CD8-positive, alpha-beta memory T cell (primary cell): ENCODE measurements around the gene GNLY. TPM values are rescaled to one million over a fixed set of nuclear protein-coding genes. Genes with fewer than 3 reads are reported as not detected.
A peak's percentile ranks its signal among the peaks of the same experiment; 100 is the strongest.

Source experiments
- CTCF ChIA-PET: fragments of 350-600 bp; sonication (Branson Sonifier 250); formaldehyde crosslinking; loops from one replicate; lab custom pipeline; 2021; ENCODE audit warnings: antibody characterized with exemption; lab: Charles Lee
- POLR2A ChIA-PET: fragments of 350-600 bp; sonication (Branson Sonifier 250); formaldehyde crosslinking; loops from one replicate; lab custom pipeline; 2021; ENCODE audit warnings: antibody characterized with exemption; lab: Charles Lee
- DNase-seq, 5 donors: peaks; one replicate each; pipeline versions ENCODE4 v3.0.0 to v3.0.0-alpha.2; 2020 to 2022; ENCODE audit warnings: mixed read lengths in 1 of 5
- H3K27ac ChIP-seq: one replicate; pipeline ENCODE4 v1.7.0; 2013; ENCODE audit warnings: low read depth, mild to moderate bottlenecking, low read length, moderate library complexity
- H3K27me3 ChIP-seq: 2 replicates; pipeline ENCODE4 v1.7.0; 2013; ENCODE audit warnings: low read length, mild to moderate bottlenecking; ENCODE audit not compliant: insufficient read depth, poor library complexity, severe bottlenecking
- H3K36me3 ChIP-seq: 2 replicates; pipeline ENCODE4 v1.7.0; 2013; ENCODE audit warnings: mild to moderate bottlenecking, low read length, moderate library complexity; ENCODE audit not compliant: insufficient read depth
- H3K4me1 ChIP-seq: 2 replicates; pipeline ENCODE4 v1.7.0; 2013; ENCODE audit warnings: mild to moderate bottlenecking, low read length, moderate library complexity; ENCODE audit not compliant: insufficient read depth
- H3K4me3 ChIP-seq: 2 replicates; pipeline ENCODE4 v1.7.0; 2013; ENCODE audit warnings: mild to moderate bottlenecking, low read length
- H3K9me3 ChIP-seq: 2 replicates; pipeline ENCODE4 v1.7.0; 2013; ENCODE audit warnings: mild to moderate bottlenecking, low read length
- H3K27ac Mint-ChIP-seq, 8 donors: one replicate each; pipeline ENCODE4 v1.8.0; 2020 to 2021; ENCODE audit warnings: mixed read lengths in 8 of 8, mild to moderate bottlenecking in 6 of 8, inconsistent platforms in 3 of 8, moderate library complexity in 3 of 8
- H3K27me3 Mint-ChIP-seq, 2 donors: one replicate each; pipeline ENCODE4 v1.8.0; 2020 to 2021; ENCODE audit warnings: mixed read lengths in 2 of 2, mild to moderate bottlenecking in 1 of 2, moderate library complexity in 1 of 2
- H3K36me3 Mint-ChIP-seq, 3 donors: one replicate each; pipeline ENCODE4 v1.8.0; 2020 to 2021; ENCODE audit warnings: mixed read lengths in 3 of 3, inconsistent platforms in 1 of 3, mild to moderate bottlenecking in 1 of 3
- H3K4me1 Mint-ChIP-seq, 3 donors: one replicate each; pipeline ENCODE4 v1.8.0; 2020 to 2021; ENCODE audit warnings: mixed read lengths in 3 of 3, inconsistent platforms in 1 of 3, mild to moderate bottlenecking in 1 of 3
- H3K4me3 Mint-ChIP-seq, 7 donors: one replicate each; pipeline ENCODE4 v1.8.0; 2020 to 2021; ENCODE audit warnings: mixed read lengths in 7 of 7, mild to moderate bottlenecking in 6 of 7, moderate library complexity in 4 of 7, inconsistent platforms in 2 of 7
- H3K9me3 Mint-ChIP-seq, 5 donors: one replicate each; pipeline ENCODE4 v1.8.0; 2020 to 2022; ENCODE audit warnings: mixed read lengths in 5 of 5, mild to moderate bottlenecking in 3 of 5, moderate library complexity in 2 of 5, inconsistent platforms in 1 of 5
- polyA plus RNA-seq: library from polyadenylated mRNA; unstranded; fragments of 300-500 nt; fragmentation: Illumina TruSeq; gene quantifications from one replicate; pipeline ENCODE4 v1.2.3, GENCODE V29; 2021
- total RNA-seq, 2 experiments: library from RNA; stranded (reverse); gene quantifications; one replicate each; pipeline ENCODE4 v1.2.3, GENCODE V29; 2021

GNLY gene
- total and polyA plus RNA-seq, 3 experiments from 2014 or later, result 7.7 to 953 (median 9.0) TPM

GRCh38 chr2:85746321-85747004, 52.3 kb downstream of the GNLY start:
- Mint-ChIP-seq H3K27ac (peak overlapping the region in 1 of 8 donors; percentile 27), H3K4me3 (no peak overlapping the region), H3K9me3 (peaks cover 0 to 2% (median 0%) of the 10 kb centered on the region in 5 donors), H3K36me3 (no peaks in the 10 kb centered on the region), H3K27me3 (peaks cover 35 to 76% of the 10 kb centered on the region in 2 donors), H3K4me1 (no peaks in the 10 kb centered on the region)
- Histone ChIP-seq H3K4me1 (no peaks in the 10 kb centered on the region), H3K36me3 (no peaks in the 10 kb centered on the region), H3K4me3 (no peak overlapping the region), H3K27ac (no peak overlapping the region), H3K9me3 (no peaks in the 10 kb centered on the region), H3K27me3 (peaks cover 34% of the 10 kb centered on the region)
- no peak for DNase-seq
- ChIA-PET POLR2A (no interaction called here), CTCF (interaction anchor here (0.7 to 0.9 kb wide), 2 partner anchors 16 to 67 kb away, joined by 3 read pairs; no protein-coding TSS in a partner anchor)

DNA sequence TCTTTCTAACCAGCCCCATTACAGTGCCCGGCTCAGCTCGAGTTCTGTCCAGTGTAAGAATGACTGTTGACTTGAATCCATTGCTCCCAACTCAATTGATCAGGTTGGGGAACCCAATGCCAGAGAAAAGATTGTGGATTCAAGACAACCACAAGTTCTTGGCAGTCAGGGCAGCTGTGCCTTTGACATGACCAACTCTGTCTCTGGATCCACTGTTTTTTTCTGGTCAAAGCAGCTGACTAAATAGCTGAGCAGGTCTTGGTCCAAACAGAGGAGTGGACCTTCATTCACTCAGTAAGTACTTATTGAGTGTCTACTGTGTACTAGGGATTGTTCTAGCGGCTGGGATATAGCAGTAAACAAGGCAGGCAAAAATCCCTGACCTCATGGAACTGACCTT, 53.3 kb downstream of the GNLY start:
- Histone ChIP-seq H3K4me1 (no peaks in the 10 kb centered on the region), H3K27ac (no peak overlapping the region), H3K36me3 (no peaks in the 10 kb centered on the region), H3K4me3 (no peak overlapping the region), H3K27me3 (peaks cover 37% of the 10 kb centered on the region), H3K9me3 (no peaks in the 10 kb centered on the region)
- Mint-ChIP-seq H3K27me3 (peaks cover 37 to 76% of the 10 kb centered on the region in 2 donors), H3K4me1 (peaks cover 0 to 3% (median 0%) of the 10 kb centered on the region in 3 donors), H3K9me3 (peaks cover 0 to 2% (median 0%) of the 10 kb centered on the region in 5 donors), H3K4me3 (no peak overlapping the region), H3K36me3 (no peaks in the 10 kb centered on the region), H3K27ac (no peak overlapping the region)
- POLR2A ChIA-PET, result no interaction called here
- CTCF ChIA-PET, result interaction anchor here (0.9 kb wide), 1 partner anchor 66 kb away, joined by 3 read pairs; no protein-coding TSS in a partner anchor
- no peak for DNase-seq

DNA sequence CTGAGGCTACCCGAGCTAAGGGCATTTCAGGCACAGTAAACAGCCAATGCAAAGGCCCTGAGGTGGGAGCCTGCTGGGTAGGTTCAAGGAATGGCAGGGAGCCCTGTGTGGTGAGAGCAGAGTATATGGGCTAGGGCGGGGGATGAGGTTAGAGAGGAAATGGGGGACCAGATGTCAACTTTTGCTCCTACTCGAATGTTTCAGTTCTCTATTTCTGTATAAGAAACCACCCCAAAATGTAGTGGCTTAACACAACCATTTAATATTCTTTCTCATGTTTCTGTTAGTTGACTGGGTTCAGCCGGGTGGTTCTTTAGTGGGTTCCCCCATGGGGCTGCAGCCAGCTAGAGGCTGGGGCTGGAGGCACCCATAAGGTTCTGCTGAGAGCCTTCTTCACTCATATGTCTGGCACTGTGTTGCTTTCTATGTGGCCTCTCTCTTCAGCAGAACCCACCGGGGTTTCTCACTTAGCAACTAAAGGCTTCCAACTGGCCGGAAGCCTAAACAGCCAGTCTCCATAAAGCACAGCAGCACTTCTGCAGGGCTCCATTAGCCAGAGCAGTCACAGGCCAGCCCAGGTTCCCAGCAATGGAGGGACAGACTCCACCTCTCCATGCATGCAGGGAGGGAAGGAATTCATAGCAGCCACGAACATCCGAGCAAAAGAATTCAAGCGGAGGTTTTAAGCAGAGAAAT, 54.0 kb downstream of the GNLY start:
- CTCF ChIA-PET, result no interaction called here
- Histone ChIP-seq H3K9me3 (no peaks in the 10 kb centered on the region), H3K27ac (no peak overlapping the region), H3K27me3 (peaks cover 41% of the 10 kb centered on the region), H3K36me3 (no peaks in the 10 kb centered on the region), H3K4me3 (no peak overlapping the region), H3K4me1 (no peaks in the 10 kb centered on the region)
- POLR2A ChIA-PET, result no interaction called here
- peaks cover 0 to 6% (median 3%) of the 10 kb centered on the region in 3 donors for H3K4me1 Mint-ChIP-seq
- DNase-seq, result no peak
- no peak overlapping the region for H3K27ac Mint-ChIP-seq
- H3K9me3 Mint-ChIP-seq, result peaks cover 0 to 2% (median 0%) of the 10 kb centered on the region in 5 donors
- H3K27me3 Mint-ChIP-seq, result peaks cover 37 to 75% of the 10 kb centered on the region in 2 donors
- H3K36me3 Mint-ChIP-seq, result no peaks in the 10 kb centered on the region
- H3K4me3 Mint-ChIP-seq, result no peak overlapping the region

Other genes with a start within 250 kb of the GNLY start
- gene MAT2A, start 155.2 kb upstream of the GNLY start, total RNA-seq, result 100 to 1,000 TPM; 371 to 376 TPM
- gene MAT2A, start 155.2 kb upstream of the GNLY start, polyA plus RNA-seq, result 121 TPM
- 10 to 100 TPM; 22.3 to 23.3 TPM for gene GGCX, start 132.9 kb upstream of the GNLY start, total RNA-seq
- gene GGCX, start 132.9 kb upstream of the GNLY start, polyA plus RNA-seq, result 15.7 TPM
- 10 to 100 TPM; 94.4 to 95.4 TPM for gene VAMP8, start 116.8 kb upstream of the GNLY start, total RNA-seq
- 355 TPM for gene VAMP8, start 116.8 kb upstream of the GNLY start, polyA plus RNA-seq
- gene VAMP5, start 109.9 kb upstream of the GNLY start, total RNA-seq, result 10 to 100 TPM; 26.4 to 28.0 TPM
- 151 TPM for gene VAMP5, start 109.9 kb upstream of the GNLY start, polyA plus RNA-seq
- gene RNF181, start 98.6 kb upstream of the GNLY start, total RNA-seq, result 10 to 100 TPM; 88.2 to 95.1 TPM
- 181 TPM for gene RNF181, start 98.6 kb upstream of the GNLY start, polyA plus RNA-seq
- gene TMEM150A, start 91.7 kb upstream of the GNLY start, total RNA-seq, result 1 to 10 TPM; 6.3 to 7.6 TPM
- gene TMEM150A, start 91.7 kb upstream of the GNLY start, polyA plus RNA-seq, result 13.2 TPM
- gene C2orf68, start 82.3 kb upstream of the GNLY start, total RNA-seq, result 10 to 100 TPM; 26.7 to 27.3 TPM
- gene C2orf68, start 82.3 kb upstream of the GNLY start, polyA plus RNA-seq, result 17.9 TPM
- 100 to 1,000 TPM; 105 to 108 TPM for gene USP39, start 78.2 kb upstream of the GNLY start, total RNA-seq
- 66.1 TPM for gene USP39, start 78.2 kb upstream of the GNLY start, polyA plus RNA-seq
- gene SFTPB, start 26.2 kb upstream of the GNLY start, total RNA-seq, result not detected
- gene SFTPB, start 26.2 kb upstream of the GNLY start, polyA plus RNA-seq, result not detected
- gene ATOH8, start 59.6 kb downstream of the GNLY start, total RNA-seq, result not detected
- not detected for gene ATOH8, start 59.6 kb downstream of the GNLY start, polyA plus RNA-seq
- gene ST3GAL5, start 194.6 kb downstream of the GNLY start, total RNA-seq, result 10 to 100 TPM; 11.1 to 11.2 TPM
- 21.8 TPM for gene ST3GAL5, start 194.6 kb downstream of the GNLY start, polyA plus RNA-seq